GM12874 (cell line): Measurements from ENCODE around the gene TCF3.

ENCODE experiments used
- TF ChIP-seq, protein P1 (sequence below): IDR thresholded peaks from 2 replicates; pipeline ENCODE4 v1.5.1; 2011; ENCODE audit warnings: low read depth, mild to moderate bottlenecking, control low read depth, low read length, moderate library complexity; ENCODE audit not compliant: insufficient read depth

TCF3 gene

GRCh38 chr19:1580957-1581356 is 71.5 kb downstream of the TCF3 start:
- TF ChIP-seq, protein P1, sequence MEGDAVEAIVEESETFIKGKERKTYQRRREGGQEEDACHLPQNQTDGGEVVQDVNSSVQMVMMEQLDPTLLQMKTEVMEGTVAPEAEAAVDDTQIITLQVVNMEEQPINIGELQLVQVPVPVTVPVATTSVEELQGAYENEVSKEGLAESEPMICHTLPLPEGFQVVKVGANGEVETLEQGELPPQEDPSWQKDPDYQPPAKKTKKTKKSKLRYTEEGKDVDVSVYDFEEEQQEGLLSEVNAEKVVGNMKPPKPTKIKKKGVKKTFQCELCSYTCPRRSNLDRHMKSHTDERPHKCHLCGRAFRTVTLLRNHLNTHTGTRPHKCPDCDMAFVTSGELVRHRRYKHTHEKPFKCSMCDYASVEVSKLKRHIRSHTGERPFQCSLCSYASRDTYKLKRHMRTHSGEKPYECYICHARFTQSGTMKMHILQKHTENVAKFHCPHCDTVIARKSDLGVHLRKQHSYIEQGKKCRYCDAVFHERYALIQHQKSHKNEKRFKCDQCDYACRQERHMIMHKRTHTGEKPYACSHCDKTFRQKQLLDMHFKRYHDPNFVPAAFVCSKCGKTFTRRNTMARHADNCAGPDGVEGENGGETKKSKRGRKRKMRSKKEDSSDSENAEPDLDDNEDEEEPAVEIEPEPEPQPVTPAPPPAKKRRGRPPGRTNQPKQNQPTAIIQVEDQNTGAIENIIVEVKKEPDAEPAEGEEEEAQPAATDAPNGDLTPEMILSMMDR = no peak

DNA sequence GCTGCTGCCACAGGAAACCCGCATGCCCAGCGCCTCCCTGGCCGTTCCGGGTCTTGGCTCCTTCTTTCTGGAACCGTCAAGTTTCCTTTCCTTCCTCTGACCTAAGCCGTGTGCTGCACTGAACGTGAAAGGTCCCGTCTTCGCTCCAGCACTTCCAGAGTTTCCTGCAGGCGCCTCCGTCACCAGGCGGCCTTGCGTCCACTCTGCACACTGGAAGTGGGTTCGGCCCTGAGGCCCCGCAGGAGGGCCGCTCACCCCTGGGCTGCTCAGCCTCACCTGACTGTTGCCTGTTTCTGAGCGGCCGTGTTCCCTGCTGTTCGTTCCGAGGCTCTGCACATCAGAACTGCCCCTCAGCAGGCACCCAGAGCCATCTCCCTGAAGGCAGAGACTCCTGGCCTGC is 72.0 kb downstream of the TCF3 start:
- TF ChIP-seq, protein P1 = no peak

DNA sequence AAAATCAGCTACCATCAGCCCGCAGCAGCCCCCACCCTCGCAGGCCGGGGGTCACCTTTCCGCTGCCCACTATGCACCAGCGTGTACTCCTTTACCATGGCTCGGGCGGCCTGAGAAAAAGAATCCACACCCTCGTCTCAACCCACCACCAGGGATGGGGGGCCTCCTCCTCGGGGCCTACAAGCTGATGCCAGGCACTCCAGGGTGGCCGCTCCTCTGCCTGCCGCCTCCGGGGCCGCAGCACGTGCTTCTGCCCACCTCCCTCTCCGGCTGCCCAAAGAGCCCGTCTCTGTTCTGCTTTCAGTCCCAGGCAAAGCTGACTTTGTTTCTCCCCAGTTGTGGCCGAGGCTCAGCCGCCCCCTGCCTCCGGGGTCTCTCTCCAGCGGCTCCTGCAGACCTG is 73.2 kb downstream of the TCF3 start:
- TF ChIP-seq, protein P1 = no peak

DNA sequence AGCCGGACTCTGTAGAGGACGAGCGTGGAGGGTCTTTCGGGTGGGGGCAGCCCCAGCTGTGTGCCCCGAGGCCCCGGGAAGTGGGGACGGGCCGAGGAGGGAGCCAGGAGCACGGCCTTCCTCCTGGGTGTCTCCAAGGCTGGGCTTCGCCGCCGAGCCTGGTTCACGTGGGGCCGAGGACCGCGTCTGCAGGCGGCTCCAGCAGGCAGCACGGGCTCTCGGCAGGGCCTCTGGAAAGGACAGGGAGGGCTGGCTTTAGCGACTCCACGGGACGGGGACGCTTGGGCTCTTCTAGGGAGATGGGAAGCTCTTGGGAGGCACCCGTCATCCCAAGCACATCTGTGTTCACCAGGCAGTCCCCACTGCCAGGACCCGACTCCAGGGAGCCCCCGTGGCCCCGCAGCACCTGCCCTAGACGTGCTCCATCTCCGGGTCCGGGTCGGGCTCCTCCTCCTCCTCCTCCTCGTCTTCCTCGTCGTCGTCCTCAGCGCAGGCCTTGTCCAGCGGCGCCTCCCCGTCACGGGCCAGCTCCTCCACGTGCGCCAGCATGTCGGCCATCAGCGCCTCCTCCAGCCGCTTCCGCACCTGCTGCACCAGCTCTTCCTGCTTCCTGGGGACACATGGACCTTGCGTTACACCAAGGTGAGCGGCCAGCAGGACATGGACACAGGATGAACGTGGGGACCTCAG is 74.3 kb downstream of the TCF3 start:
- TF ChIP-seq, protein P1 = no peak

GRCh38 chr19:1577090-1577928 is 75.1 kb downstream of the TCF3 start:
- TF ChIP-seq, protein P1 = no peak

DNA sequence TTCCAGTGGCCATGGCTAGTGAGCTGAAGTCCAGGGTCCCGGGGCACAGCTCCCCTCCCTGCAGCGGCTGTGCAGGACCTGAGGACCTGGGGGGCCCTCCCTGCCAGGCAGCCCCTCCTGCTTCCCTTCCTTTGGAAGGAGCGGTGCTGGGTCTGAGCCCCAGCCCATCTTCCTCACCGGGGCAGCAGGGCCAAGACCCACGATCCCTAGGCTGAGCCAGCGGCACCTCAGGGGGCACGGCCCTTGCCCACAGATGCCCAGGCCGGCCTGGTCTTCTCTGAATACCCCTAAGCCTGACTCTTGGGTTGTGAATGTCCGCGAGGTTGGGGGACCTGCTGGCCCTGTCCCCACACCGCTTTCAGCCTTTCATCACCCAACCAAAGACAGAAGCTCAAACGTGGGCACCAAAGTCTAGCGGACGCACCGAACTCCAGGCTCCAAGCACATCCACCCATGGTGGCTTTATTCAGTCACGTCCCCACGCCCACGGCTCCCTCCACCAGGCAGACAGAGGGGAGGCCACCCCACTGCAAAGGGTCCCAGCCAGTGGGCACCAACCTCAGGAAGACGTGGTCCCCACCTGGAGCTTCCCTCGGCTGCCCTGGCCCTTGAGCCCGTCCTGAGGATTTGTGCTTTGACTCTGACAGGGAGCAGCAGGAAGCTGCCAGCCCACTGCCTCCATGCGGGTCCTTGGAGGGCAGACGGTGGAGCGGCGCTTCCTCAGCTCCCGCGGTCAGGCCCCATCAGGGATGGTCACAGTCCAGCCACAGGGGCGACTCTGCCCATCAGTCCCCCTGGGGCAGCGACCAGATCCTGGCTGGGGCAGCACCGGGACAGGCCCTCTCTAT is 75.9 kb downstream of the TCF3 start:
- TF ChIP-seq, protein P1 = no peak
